ENCODE results near the gene TRAK1.

- TF ChIP-seq POLR2A (IDR thresholded peaks at IDR 0.05; ENCODE audit: low read depth, low read length) (no peak), POLR2AphosphoS5 (IDR thresholded peaks at IDR 0.05; ENCODE audit: low read depth, low read length) (no peak), SPI1 (IDR thresholded peaks at IDR 0.05; ENCODE audit: low read depth, low read length) (no peak)
Observed at GRCh38 chr3:42265059-42265991, 174.2 kb downstream of the TRAK1 start.

Data from GM12891 (cell line).